Measurements from ENCODE around the gene CASZ1. TPM values are rescaled to one million over a fixed set of nuclear protein-coding genes. Genes with fewer than 3 reads are reported as not detected.
A peak's percentile ranks its signal among the peaks of the same experiment; 100 is the strongest.

CASZ1 gene
- total and polyA plus RNA-seq, 10 donors: 0.73 to 14.5 (median 9.1) TPM

DNA sequence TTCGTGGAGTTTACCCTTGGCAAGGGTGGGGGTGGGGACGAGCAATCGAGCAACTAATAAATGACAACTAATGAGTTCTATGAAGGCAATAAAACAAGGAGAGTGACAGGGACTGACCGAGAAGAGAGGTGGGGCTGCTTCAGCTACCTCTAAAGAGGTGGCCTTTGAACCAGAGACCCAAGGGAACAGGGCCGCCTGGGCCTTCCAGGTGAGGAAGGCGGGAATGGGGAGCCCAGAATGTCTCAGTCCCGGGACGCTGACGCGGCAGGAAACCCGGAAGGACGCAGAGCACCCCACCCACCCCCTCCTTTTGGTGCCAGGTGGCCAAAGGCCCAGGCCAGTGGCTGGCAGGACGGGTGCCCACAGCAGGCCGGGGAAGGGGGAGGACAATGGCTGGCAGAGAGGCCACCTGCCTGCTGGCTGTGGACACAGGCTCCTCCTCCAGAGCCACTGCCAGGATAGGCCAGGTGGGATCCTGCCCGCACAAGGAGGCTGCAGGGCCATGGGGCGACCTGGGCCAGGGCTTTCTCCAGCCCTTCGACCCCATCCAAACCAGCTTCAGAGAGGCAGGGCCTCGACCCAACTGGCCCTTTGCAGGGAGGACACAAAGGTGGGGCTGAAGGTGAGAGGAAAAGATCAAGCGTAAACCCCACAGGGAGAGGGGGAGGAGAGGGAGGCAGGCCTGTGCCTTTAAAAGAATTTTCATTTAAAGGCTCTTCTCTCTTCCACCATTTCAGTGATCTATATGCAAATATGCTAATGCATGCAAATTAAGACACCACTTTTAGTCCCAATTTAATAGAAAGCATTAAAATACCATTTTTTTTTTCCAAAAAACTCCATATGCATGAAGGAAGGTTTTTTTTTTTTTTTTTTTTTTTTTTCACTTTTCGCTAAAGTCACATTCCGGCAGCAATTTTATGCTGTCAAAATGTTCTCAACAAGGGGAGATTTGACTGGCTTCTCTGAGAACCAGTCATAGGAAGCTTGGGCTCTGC is 58.1 kb downstream of the CASZ1 start:
- DNase-seq: no peak
- 65 to 84% (median 80%) methylated on average over 20 to 21 of the region's 21 CpGs for WGBS, 5 donors
- intact Hi-C loops (cut with DNase I; ENCODE audit: low total_unique reads): no loop called here

DNA sequence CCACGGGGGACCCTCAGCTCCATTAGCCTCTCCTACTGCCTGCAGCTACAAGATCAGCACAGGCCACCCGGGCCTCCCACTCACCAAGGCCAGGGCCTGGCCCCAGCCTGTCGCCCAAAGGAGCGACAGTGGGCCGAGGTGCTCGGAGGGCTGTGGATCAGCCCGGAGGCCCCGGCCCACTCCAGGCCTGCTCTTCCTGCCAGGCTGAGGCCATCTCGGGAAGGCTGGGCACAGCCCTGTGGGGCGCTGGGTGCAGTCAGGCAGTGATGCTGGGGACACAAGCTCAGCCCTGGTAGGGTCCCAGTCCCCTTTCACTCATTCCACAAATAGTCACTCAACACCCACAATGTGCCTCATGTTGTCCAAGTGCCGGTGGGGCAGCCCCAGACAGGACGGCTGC is 58.8 kb downstream of the CASZ1 start:
- H3K36me3 ChIP-seq: no peaks in the 10 kb centered on the region
- peaks cover 0 to 7% (median 0%) of the 10 kb centered on the region in 7 donors for H3K27me3 ChIP-seq (replicated peaks in 1 of 7)
- intact Hi-C loops (cut with DNase I; ENCODE audit: low total_unique reads): no loop called here
- H3K4me3 ChIP-seq: no peak overlapping the region
- WGBS, 5 donors: 64 to 82% (median 80%) methylated on average over 6 to 12 of the region's 12 CpGs
- no peaks in the 10 kb centered on the region for H3K9me3 ChIP-seq
- DNase-seq: no peak
- TF ChIP-seq POLR2A (IDR thresholded peaks at IDR 0.05): no peak
- TF ChIP-seq POLR2AphosphoS5 (IDR thresholded peaks at IDR 0.05): no peak
- TF ChIP-seq, protein P1, sequence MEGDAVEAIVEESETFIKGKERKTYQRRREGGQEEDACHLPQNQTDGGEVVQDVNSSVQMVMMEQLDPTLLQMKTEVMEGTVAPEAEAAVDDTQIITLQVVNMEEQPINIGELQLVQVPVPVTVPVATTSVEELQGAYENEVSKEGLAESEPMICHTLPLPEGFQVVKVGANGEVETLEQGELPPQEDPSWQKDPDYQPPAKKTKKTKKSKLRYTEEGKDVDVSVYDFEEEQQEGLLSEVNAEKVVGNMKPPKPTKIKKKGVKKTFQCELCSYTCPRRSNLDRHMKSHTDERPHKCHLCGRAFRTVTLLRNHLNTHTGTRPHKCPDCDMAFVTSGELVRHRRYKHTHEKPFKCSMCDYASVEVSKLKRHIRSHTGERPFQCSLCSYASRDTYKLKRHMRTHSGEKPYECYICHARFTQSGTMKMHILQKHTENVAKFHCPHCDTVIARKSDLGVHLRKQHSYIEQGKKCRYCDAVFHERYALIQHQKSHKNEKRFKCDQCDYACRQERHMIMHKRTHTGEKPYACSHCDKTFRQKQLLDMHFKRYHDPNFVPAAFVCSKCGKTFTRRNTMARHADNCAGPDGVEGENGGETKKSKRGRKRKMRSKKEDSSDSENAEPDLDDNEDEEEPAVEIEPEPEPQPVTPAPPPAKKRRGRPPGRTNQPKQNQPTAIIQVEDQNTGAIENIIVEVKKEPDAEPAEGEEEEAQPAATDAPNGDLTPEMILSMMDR (IDR thresholded peaks at IDR 0.05 in 8 of 11, conservative IDR thresholded peaks at IDR 0.05 in 3 of 11): no peak
- peaks cover 0 to 19% (median 14%) of the 10 kb centered on the region in 6 donors for H3K4me1 ChIP-seq
- H3K27ac ChIP-seq: peak overlapping the region in 6 of 8 donors; percentile 7 to 75 (median 62)

More for the DNA sequence above, 58.1 kb downstream of the CASZ1 start:
- Histone ChIP-seq H3K27ac (peak overlapping the region in 6 of 8 donors; percentile 7 to 75 (median 62)), H3K27me3 (replicated peaks in 1 of 7) (peaks cover 0 to 11% (median 0%) of the 10 kb centered on the region in 7 donors), H3K4me3 (no peak overlapping the region), H3K9me3 (no peaks in the 10 kb centered on the region), H3K4me1 (peaks cover 0 to 19% (median 14%) of the 10 kb centered on the region in 6 donors), H3K36me3 (no peaks in the 10 kb centered on the region)
- TF ChIP-seq POLR2A (IDR thresholded peaks at IDR 0.05) (no peak), POLR2AphosphoS5 (IDR thresholded peaks at IDR 0.05) (peak in 1 of 3 donors; percentile 15)
- TF ChIP-seq, protein P1 (IDR thresholded peaks at IDR 0.05 in 8 of 11, conservative IDR thresholded peaks at IDR 0.05 in 3 of 11): no peak

GRCh38 chr1:10736634-10737586 is 59.5 kb downstream of the CASZ1 start:
- 41 to 61% (median 57%) methylated on average over 22 to 27 of the region's 27 CpGs for WGBS, 5 donors
- H3K27me3 ChIP-seq (replicated peaks in 1 of 7): peaks cover 0 to 7% (median 0%) of the 10 kb centered on the region in 7 donors
- no peak overlapping the region for H3K4me3 ChIP-seq
- peak overlapping the region in 5 of 8 donors; percentile 55 to 75 (median 65) for H3K27ac ChIP-seq
- H3K9me3 ChIP-seq: no peaks in the 10 kb centered on the region
- DNase-seq: peak; percentile 85
- TF ChIP-seq, protein P1 (IDR thresholded peaks at IDR 0.05 in 8 of 11, conservative IDR thresholded peaks at IDR 0.05 in 3 of 11): no peak
- peak in 2 of 3 donors; percentile 61 to 72 for TF ChIP-seq POLR2AphosphoS5 (IDR thresholded peaks at IDR 0.05)
- no peaks in the 10 kb centered on the region for H3K36me3 ChIP-seq
- intact Hi-C loops (cut with DNase I; ENCODE audit: low total_unique reads): no loop called here
- peaks cover 0 to 19% (median 14%) of the 10 kb centered on the region in 6 donors for H3K4me1 ChIP-seq

All from spleen (tissue), 11 donors.